GM21723 (cell line): Measurements from ENCODE around the gene FSHR.

Experiments
- ATAC-seq: cut with Tn5 transposase; IDR thresholded peaks from one replicate; pipeline ENCODE4 v1.9.1; 2021; ENCODE audit warnings: mild to moderate bottlenecking, moderate library complexity; ENCODE audit not compliant: unreplicated experiment

Gene FSHR

GRCh38 chr2:48915884-48916283, 238.4 kb downstream of the FSHR start:
- ATAC-seq, result no peak

DNA sequence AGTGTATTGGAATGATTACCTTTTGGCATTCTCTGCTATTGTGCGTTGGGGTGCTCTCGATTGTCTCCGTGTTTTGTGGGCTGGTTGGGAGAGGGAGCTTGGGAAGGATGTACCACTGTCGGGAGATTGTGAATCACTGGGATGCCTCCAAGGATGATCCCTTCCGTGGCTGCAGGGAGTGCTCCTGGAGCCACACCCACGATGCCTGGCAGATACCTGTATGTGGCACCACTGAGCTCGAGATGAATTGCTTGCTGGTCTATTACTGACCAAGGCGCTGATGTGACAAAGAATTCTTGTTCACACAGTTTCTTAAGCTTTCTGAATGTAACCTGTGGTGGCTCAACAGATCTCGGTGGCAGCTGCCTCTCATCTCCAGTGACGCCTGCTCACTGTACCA, 239.1 kb downstream of the FSHR start:
- ATAC-seq, result no peak

DNA sequence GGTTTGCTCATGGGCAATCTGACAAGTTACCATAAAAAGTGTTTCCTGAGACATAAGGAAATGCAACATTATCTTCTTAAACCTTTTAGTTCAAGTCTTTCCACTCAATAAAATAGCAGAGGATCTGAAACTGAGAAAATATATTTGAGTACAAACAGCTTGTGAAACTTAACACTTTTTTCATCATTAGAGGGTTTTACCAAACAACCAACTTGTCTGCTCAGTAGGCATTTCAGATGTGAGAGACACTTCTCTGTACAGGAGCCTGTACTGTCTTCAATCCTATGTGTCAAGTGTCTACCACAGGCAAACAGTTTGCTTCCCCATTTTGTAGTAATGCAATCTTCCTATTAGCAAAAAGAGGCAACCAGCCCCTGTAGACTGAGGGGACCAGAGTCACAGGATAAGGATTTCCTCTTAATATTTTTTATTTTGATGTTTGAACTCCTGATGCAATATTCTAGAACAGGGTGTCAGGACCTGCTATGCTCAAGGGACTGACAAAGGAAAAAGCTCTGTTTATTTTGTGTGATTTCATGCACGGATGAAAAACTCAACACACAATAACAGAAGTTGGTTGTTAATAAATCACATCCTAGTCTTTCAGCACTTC, 239.7 kb downstream of the FSHR start:
- no peak for ATAC-seq
